ENCODE data around the gene NINJ1.
"Not testable (repeated sequence)": the region's sequence is repeated elsewhere in the genome, so short reads cannot be mapped to it uniquely, and the experiment has no call there.

GRCh38 chr9:93117521-93117920 lies 16.5 kb downstream of the NINJ1 start:
- TF ChIP-seq, protein P1, sequence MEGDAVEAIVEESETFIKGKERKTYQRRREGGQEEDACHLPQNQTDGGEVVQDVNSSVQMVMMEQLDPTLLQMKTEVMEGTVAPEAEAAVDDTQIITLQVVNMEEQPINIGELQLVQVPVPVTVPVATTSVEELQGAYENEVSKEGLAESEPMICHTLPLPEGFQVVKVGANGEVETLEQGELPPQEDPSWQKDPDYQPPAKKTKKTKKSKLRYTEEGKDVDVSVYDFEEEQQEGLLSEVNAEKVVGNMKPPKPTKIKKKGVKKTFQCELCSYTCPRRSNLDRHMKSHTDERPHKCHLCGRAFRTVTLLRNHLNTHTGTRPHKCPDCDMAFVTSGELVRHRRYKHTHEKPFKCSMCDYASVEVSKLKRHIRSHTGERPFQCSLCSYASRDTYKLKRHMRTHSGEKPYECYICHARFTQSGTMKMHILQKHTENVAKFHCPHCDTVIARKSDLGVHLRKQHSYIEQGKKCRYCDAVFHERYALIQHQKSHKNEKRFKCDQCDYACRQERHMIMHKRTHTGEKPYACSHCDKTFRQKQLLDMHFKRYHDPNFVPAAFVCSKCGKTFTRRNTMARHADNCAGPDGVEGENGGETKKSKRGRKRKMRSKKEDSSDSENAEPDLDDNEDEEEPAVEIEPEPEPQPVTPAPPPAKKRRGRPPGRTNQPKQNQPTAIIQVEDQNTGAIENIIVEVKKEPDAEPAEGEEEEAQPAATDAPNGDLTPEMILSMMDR (IDR thresholded peaks at IDR 0.05) = not testable (repeated sequence)
- TF ChIP-seq EZH2 (IDR thresholded peaks at IDR 0.05; ENCODE audit: borderline replicate concordance, insufficient read depth, low read depth, low read length, poor library complexity, severe bottlenecking) = not testable (repeated sequence)
